Activated T-cell treated with anti-CD3 and anti-CD28 coated beads for 48 hours (primary cell): Measurements from ENCODE around the gene SYNJ2.
A peak's percentile ranks its signal among the peaks of the same experiment; 100 is the strongest.

Experiments used
- DNase-seq: peaks from one replicate; pipeline ENCODE4 v3.0.0-alpha.2; 2020; ENCODE audit warnings: low read depth

The SYNJ2 gene

GRCh38 chr6:157996918-157997702, 15.4 kb downstream of the SYNJ2 start:
- no peak for DNase-seq

- no peak for DNase-seq
These were observed 16.4 kb downstream of the SYNJ2 start for GRCh38 chr6:157997893-157998608.

- DNase-seq: no peak
These were observed 17.1 kb downstream of the SYNJ2 start for GRCh38 chr6:157998707-157999167.

- DNase-seq: no peak
These were observed 17.7 kb downstream of the SYNJ2 start for GRCh38 chr6:157999168-158000051.

GRCh38 chr6:158000530-158001307, 19.1 kb downstream of the SYNJ2 start:
- no peak for DNase-seq

GRCh38 chr6:158002249-158002950, 20.7 kb downstream of the SYNJ2 start:
- DNase-seq: no peak

- peak; percentile 49 for DNase-seq
These were observed 21.5 kb downstream of the SYNJ2 start for GRCh38 chr6:158002951-158003853.

DNA sequence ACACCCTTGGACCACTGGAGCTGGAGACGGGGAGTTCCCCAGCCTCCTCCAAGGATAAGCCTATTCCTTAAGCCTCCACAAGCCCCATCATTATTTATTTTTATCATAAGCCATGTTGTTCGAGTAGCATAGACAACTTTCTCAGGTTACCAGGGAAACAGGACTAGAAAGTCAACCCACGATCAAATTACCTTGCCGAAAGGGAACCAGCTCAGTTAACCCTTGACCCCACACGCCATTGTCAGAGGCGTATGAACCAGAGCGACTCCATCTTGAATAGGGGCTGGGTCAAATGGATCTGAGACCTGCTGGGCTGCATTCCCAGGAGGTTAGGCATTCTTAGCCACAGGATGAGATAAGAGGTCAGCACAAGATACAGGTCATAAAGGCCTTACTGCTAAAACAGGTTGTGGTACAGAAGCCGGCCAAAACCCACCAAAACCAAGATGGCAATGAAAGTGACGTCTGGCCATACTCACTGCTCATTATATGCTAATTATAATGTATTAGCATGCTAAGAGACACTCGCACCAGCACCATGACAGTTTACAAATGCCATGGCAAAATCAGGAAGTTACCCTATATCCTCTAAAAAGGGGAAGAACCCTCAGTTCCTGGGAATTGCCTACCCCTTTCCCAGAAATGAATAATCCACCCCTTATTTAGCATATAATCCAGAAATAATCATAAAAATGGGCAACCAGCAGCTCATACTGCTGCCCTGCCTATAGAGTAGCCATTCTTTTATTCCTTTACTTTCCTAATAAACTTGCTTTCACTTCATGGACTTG, 22.4 kb downstream of the SYNJ2 start:
- DNase-seq: no peak

GRCh38 chr6:158004701-158005095, 23.0 kb downstream of the SYNJ2 start:
- DNase-seq: no peak

DNA sequence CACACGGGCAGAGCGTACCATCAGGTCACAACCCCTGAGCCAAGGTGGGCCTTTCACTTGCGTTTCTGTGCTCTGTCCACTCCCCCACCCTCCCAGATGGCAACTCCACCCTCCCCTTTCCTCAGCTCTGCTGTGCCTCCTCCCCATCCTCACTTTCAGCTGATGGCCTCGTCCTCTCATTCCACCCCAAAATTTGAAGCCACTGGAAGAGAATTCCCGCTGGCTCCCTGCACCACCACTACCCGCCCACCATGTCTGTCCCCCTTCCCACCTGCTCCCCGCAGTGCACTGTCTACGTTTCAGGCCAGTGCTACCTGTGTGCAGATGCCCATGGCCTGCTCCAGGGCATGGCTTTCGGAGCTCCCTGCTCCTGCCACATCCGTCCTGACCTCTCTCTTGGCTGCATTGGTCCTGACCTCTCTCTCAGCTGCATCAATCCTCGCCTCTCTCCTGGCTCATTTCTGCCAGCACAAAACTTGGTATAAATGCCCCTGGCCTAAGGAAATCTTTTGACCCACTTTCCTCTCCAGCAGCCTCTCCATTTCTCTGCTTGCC, 24.0 kb downstream of the SYNJ2 start:
- DNase-seq: no peak

- DNase-seq: no peak
These were observed 24.7 kb downstream of the SYNJ2 start for GRCh38 chr6:158006331-158006730.

DNA sequence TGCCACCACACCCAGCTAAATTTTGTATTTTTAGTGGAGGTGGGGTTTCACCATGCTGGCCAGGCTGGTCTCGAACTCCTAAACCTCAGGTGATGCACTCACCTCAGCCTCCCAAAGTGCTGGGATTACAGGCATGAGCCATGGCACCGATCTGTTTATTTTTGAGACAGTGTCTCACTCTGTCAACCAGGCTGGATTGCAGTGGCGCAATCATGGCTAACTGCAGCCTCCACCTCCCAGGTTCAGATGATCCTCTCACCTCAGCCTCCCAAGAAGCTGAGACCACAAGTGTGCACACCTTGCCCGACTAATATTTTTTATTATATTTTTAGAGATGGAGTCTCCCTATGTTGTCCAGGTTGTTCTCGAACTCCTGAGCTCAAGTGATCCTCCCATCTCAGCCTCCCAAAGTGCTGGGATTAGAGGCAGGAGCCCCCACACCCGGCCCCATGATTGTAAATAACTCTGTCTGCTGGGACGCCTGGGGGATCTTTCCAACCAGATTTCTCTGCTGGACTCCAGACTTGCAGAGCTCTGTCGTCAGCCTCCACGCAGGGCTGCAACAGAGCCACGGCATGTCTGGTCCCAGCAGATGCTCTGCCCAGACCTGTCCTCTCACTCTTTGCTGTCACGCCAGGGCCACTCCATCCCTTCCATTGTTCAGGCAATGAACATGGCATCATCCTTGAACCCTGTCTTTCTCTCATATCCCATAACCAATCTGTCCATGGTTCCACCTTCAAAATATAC, 25.3 kb downstream of the SYNJ2 start:
- no peak for DNase-seq

GRCh38 chr6:158008864-158009113, 27.1 kb downstream of the SYNJ2 start:
- DNase-seq: no peak

GRCh38 chr6:158009114-158009891, 27.6 kb downstream of the SYNJ2 start:
- no peak for DNase-seq

DNA sequence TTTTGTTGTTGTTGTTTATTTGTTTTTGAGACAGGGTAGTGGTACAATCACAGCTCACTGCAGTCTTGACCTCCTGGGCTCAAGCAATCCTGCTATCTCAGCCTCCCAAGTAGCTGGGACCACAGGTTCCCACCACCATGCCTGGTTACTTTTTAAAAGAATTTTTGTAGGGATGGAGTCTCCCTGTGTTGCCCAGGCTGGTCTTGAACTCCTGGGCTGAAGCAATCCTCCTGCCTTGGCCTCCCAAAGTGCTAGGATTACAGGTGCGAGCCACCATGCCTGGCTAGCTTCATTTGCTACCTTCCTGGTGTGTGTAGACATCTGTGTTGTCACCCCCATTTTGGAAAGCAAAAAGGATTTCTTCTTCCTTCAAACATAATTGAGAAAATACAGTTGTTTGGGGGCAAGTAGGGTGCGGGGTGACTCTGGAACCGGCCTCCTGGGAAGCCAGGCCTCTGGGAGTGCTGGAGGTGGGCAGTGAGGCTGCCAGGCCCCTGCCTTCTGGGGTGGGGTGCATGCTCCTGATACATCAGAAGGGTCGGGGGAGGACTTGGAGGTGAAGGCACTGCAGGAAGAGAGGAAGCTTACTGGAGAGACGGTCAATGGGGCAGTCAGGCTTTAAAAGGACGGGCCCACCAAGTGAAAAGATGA, 28.4 kb downstream of the SYNJ2 start:
- DNase-seq: no peak

DNA sequence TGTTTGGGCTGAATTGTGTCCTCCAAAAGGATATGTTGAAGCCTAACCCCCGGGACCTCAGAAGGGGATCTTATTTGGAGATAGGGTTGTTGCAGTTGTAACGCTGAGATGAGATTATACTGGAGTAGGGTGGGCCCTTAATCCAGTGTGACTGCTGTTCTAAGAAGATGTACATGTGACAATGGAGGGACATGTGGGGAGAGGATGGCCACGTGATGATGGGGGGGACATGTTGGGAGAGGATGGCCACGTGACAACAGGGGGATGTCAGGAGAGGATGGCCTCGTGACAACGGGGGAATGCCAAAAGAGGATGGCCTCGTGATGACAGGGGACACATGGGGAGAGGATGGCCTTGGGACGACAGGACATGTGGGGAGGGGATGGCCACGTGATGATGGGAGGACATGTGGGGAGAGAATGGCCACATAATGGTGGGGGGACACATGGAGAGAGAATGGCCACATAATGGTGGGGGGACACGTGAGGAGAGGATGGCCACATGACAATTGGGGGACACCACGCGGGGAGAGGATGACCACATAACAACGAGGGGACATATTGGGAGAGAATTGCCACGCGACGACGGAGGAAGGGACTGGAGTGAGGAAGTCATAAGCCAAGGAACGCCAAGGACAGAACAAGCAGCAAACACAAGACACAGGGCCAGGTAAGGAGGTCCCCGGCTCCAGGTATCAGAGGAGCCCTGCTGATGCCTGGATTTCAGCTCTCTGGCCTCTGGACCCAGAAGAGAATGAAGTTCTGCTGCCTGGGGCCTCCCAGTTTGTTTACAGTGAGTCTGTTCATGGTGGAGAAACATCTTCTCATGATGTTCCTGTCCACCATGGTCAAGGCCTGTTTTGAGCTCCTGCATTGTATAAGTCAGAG, 29.2 kb downstream of the SYNJ2 start:
- no peak for DNase-seq
